ENCODE data around the gene SPATA31C2.

- TF ChIP-seq POLR2AphosphoS5 (IDR thresholded peaks at IDR 0.05) (no peak), POLR2A (IDR thresholded peaks at IDR 0.05) (no peak)
Observed at GRCh38 chr9:88164850-88165249, 26.6 kb upstream of the SPATA31C2 start.
